ENCODE results near the gene C12orf54.
"Not testable (repeated sequence)": the region's sequence is repeated elsewhere in the genome, so short reads cannot be mapped to it uniquely, and the experiment has no call there.

Gene C12orf54

GRCh38 chr12:48510111-48510510, 27.8 kb downstream of the C12orf54 start:
- DNase-seq: no peak

- DNase-seq: no peak
Observed at GRCh38 chr12:48512855-48513254, 30.6 kb downstream of the C12orf54 start.

GRCh38 chr12:48514728-48515127, 32.4 kb downstream of the C12orf54 start:
- no peak for DNase-seq

GRCh38 chr12:48520381-48520780, 38.1 kb downstream of the C12orf54 start:
- not testable (repeated sequence) for DNase-seq

- no peak for DNase-seq
Observed at GRCh38 chr12:48525332-48525731, 43.0 kb downstream of the C12orf54 start, which contains the start of gene OR8S1. Gene OR8S1, plus strand, starts transcription at chr12:48525632. Its CDS starts 0 bp downstream, at chr12:48525632.

GRCh38 chr12:48527891-48528670, 45.8 kb downstream of the C12orf54 start:
- no peak for DNase-seq

- no peak for DNase-seq
Observed at GRCh38 chr12:48532601-48533000, 50.3 kb downstream of the C12orf54 start.

GRCh38 chr12:48536602-48537001, 54.3 kb downstream of the C12orf54 start:
- no peak for DNase-seq

GRCh38 chr12:48542300-48542928, 60.1 kb downstream of the C12orf54 start:
- peak; percentile 15 to 49 for DNase-seq

GRCh38 chr12:48545833-48546469, 63.7 kb downstream of the C12orf54 start:
- DNase-seq: no peak

All from CD4-positive, alpha-beta T cell treated with Interleukin-1 beta for 1 hour (primary cell).